Parathyroid adenoma (tissue), 2 donors: ENCODE measurements around the gene TRPC5OS.

Source experiments
- H2AFZ ChIP-seq: fragments of 300-600 bp; sonication (generic); one replicate; pipeline ENCODE4 v1.7.0; 2017; ENCODE audit warnings: antibody characterized with exemption, mild to moderate bottlenecking
- H3K27ac ChIP-seq: fragments of 300-600 bp; sonication (generic); one replicate; pipeline ENCODE4 v1.7.0; 2017
- H3K27me3 ChIP-seq: fragments of 300-600 bp; sonication (generic); one replicate; pipeline ENCODE4 v1.7.0; 2017; ENCODE audit warnings: low read length; ENCODE audit not compliant: control insufficient read depth, insufficient read depth
- H3K36me3 ChIP-seq: fragments of 300-600 bp; sonication (generic); one replicate; pipeline ENCODE4 v1.7.0; 2017; ENCODE audit warnings: low read length; ENCODE audit not compliant: control insufficient read depth, insufficient read depth
- H3K4me1 ChIP-seq: fragments of 300-600 bp; sonication (generic); one replicate; pipeline ENCODE4 v1.7.0; 2017; ENCODE audit warnings: control low read depth
- H3K4me2 ChIP-seq: fragments of 300-600 bp; sonication (generic); one replicate; pipeline ENCODE4 v1.7.0; 2017; ENCODE audit warnings: low read length
- H3K4me3 ChIP-seq: fragments of 300-600 bp; sonication (generic); one replicate; pipeline ENCODE4 v1.7.0; 2017; ENCODE audit warnings: low read depth, low read length
- H3K79me2 ChIP-seq: fragments of 300-600 bp; sonication (generic); one replicate; pipeline ENCODE4 v1.7.0; 2017; ENCODE audit warnings: control low read depth
- H3K9ac ChIP-seq: fragments of 300-600 bp; sonication (generic); one replicate; pipeline ENCODE4 v1.7.0; 2017; ENCODE audit warnings: mild to moderate bottlenecking
- H3K9me3 ChIP-seq: fragments of 300-600 bp; sonication (generic); one replicate; pipeline ENCODE4 v1.7.0; 2017; ENCODE audit warnings: low read length; ENCODE audit not compliant: control insufficient read depth
- TF ChIP-seq, protein P1 (sequence below): fragments of 300-600 bp; sonication (generic); IDR thresholded peaks from one replicate; pipeline ENCODE4 v1.7.0; 2017; ENCODE audit warnings: antibody characterized with exemption, mild to moderate bottlenecking
- donor health status: primary hyperparathyroidism.

The TRPC5OS gene

DNA sequence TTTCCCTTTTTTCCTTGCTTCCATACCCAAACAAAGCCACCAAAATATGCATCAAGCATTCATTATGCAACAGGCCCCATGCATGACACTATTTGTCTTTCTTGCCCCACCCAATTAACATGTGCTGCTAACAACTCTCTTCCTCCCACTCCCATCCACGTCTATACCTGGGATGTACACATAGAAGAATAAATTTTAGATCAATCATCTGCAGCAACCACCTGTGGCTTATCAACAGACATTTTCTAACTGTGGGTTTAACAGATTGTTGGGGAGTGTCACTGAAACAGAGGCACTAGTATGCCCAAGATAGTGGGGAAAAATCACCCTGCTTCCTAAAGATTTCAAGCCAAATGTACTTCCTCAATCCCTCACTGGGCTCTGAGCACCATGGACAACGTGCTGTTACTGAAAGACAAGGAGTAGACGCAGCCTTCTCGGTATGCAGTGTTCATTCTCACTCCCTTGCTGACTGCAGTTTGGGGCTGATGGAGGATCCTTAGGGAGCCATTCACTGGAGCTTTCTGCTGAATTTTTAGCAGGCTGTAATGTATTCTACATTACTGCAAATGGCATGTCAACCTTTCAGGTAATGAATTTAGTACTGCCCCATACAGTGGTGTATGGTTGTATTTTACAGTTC lies 28.4 kb upstream of the TRPC5OS start:
- H2AFZ ChIP-seq, result no peak overlapping the region
- H3K4me1 ChIP-seq, result no peaks in the 10 kb centered on the region
- H3K79me2 ChIP-seq, result no peaks in the 10 kb centered on the region
- no peak overlapping the region for H3K4me2 ChIP-seq
- no peak overlapping the region for H3K4me3 ChIP-seq
- H3K9ac ChIP-seq, result no peak overlapping the region
- no peaks in the 10 kb centered on the region for H3K9me3 ChIP-seq
- H3K27ac ChIP-seq, result no peak overlapping the region
- no peaks in the 10 kb centered on the region for H3K36me3 ChIP-seq
- H3K27me3 ChIP-seq, result no peaks in the 10 kb centered on the region
- TF ChIP-seq, protein P1, sequence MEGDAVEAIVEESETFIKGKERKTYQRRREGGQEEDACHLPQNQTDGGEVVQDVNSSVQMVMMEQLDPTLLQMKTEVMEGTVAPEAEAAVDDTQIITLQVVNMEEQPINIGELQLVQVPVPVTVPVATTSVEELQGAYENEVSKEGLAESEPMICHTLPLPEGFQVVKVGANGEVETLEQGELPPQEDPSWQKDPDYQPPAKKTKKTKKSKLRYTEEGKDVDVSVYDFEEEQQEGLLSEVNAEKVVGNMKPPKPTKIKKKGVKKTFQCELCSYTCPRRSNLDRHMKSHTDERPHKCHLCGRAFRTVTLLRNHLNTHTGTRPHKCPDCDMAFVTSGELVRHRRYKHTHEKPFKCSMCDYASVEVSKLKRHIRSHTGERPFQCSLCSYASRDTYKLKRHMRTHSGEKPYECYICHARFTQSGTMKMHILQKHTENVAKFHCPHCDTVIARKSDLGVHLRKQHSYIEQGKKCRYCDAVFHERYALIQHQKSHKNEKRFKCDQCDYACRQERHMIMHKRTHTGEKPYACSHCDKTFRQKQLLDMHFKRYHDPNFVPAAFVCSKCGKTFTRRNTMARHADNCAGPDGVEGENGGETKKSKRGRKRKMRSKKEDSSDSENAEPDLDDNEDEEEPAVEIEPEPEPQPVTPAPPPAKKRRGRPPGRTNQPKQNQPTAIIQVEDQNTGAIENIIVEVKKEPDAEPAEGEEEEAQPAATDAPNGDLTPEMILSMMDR, result no peak

DNA sequence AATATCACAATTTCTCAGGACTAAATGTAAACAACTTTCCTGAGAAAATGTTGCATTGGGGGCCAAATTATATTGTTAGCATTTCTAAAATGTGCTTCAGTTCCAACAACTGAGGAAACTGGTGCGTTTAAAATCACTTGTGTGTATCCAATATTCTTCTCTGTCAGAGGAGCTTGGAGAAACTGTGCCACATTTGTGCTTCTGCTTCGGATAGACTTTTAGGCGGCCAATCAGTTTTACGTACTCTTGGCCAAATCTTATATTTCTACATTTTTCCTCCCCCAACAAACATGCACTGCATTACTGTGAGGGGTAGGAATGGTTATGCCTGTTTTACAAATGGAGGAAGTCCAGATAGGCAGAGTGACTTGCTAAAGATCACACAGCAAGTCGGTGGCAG lies 27.4 kb upstream of the TRPC5OS start:
- H3K4me1 ChIP-seq, result no peaks in the 10 kb centered on the region
- TF ChIP-seq, protein P1, result no peak
- H3K4me2 ChIP-seq, result no peak overlapping the region
- no peaks in the 10 kb centered on the region for H3K9me3 ChIP-seq
- no peak overlapping the region for H2AFZ ChIP-seq
- H3K36me3 ChIP-seq, result no peaks in the 10 kb centered on the region
- no peaks in the 10 kb centered on the region for H3K27me3 ChIP-seq
- no peak overlapping the region for H3K27ac ChIP-seq
- H3K4me3 ChIP-seq, result no peak overlapping the region
- H3K79me2 ChIP-seq, result no peaks in the 10 kb centered on the region
- no peak overlapping the region for H3K9ac ChIP-seq

DNA sequence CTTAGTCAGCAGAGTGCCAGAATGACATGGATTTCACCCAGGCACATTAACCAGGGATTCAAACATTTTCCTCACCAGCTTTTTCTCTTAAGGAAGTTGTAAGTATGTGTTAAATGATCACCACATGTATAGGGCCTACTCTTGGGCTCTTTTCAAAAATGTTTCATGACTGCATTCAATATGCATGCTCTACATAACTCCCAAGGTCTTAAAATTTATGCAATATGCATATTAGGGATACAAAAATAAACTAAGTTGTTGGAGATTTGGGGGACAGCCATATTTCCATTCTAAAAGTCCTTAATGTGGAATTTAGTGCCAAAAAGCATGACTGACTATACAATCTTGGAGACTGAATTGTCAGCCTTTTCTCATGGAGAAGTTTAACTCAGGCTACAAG lies 25.0 kb upstream of the TRPC5OS start:
- Histone ChIP-seq H3K79me2 (no peaks in the 10 kb centered on the region), H2AFZ (no peak overlapping the region)
- TF ChIP-seq, protein P1, result no peak

DNA sequence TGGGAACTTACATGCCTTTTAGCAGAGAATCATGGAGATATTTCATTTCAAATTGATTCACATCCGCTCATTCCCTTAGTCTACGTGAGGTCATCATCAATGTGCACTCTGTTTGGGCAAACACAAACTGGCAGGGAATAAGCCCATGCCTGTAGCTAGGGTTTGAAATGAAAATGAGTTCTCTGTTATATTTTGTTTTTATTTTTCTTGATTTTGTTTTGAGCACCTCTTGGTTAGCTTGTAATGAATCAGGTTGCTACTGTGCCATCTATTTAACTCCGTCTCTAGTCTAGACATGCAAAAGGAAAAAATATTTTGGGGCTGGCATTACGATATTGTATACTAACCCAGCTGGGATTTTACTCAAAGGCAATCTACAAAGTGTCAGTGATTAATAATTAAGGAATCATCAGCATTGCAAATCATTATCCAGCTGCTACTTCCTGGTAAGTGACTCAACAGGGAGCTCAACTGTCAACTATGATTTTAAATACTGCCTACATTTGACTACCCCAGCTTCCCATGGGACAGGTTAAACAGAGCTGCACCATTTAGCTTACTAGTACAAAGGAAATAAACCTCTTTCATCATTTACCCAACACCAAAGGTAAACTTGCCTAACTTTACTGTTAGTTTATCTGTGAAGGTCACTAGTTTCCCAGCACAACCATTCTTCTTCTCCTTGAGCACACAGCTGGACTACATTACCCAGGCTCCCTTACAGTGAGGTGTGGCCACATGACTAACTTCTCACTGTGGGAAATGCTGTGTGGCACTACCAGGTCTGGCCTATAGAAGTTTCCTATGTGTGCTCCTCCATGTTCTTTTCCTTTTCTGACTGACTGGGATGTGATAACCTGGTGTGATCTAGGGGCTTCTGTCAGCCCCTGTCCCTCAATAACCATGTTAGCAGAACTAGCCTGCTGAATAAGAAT lies 21.2 kb upstream of the TRPC5OS start:
- TF ChIP-seq, protein P1, result no peak
- Histone ChIP-seq H3K27me3 (no peaks in the 10 kb centered on the region), H3K36me3 (no peaks in the 10 kb centered on the region), H3K79me2 (no peaks in the 10 kb centered on the region), H3K4me3 (no peak overlapping the region), H3K9ac (no peak overlapping the region), H3K9me3 (no peaks in the 10 kb centered on the region), H3K4me1 (no peaks in the 10 kb centered on the region), H3K4me2 (no peak overlapping the region), H3K27ac (no peak overlapping the region), H2AFZ (no peak overlapping the region)

More for the DNA sequence above, 25.0 kb upstream of the TRPC5OS start:
- H3K4me1 ChIP-seq, result no peaks in the 10 kb centered on the region
- no peaks in the 10 kb centered on the region for H3K36me3 ChIP-seq
- no peaks in the 10 kb centered on the region for H3K9me3 ChIP-seq
- H3K27ac ChIP-seq, result no peak overlapping the region
- H3K4me2 ChIP-seq, result no peak overlapping the region
- no peaks in the 10 kb centered on the region for H3K27me3 ChIP-seq
- no peak overlapping the region for H3K9ac ChIP-seq
- no peak overlapping the region for H3K4me3 ChIP-seq
